ENCODE results near the gene STX18.

STX18 gene

DNA sequence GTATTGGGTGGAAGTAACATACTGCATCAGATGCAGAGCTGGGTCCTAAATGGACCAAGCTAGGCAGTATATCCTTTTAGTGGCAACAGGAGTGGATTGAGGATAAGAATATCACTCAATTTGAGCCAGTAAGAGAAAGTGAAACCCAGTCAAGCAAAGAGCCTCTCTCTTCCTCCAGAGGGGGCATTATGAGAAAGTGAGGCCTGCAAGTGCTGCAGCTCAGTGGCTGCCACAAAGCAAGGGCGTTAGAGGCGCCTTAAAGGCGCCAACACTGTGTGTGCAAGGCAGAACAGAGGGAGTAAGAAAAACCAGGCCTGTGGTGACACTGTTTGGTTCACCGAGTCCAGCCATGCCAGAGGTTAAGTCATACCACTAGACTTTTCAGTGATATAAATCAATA lies 17.5 kb downstream of the STX18 start:
- Histone ChIP-seq H3K27me3 (replicated peaks; ENCODE audit: control insufficient read depth, insufficient read depth, low read length) (no peaks in the 10 kb centered on the region), H3K36me3 (ENCODE audit: control insufficient read depth, insufficient read depth, low read length) (no peaks in the 10 kb centered on the region; the same call in none of the 2 replicates), H3K4me3 (replicated peaks; ENCODE audit: low read depth, low read length) (no peak overlapping the region; the same call in 1 of the 2 replicates)
- TF ChIP-seq, protein P1, sequence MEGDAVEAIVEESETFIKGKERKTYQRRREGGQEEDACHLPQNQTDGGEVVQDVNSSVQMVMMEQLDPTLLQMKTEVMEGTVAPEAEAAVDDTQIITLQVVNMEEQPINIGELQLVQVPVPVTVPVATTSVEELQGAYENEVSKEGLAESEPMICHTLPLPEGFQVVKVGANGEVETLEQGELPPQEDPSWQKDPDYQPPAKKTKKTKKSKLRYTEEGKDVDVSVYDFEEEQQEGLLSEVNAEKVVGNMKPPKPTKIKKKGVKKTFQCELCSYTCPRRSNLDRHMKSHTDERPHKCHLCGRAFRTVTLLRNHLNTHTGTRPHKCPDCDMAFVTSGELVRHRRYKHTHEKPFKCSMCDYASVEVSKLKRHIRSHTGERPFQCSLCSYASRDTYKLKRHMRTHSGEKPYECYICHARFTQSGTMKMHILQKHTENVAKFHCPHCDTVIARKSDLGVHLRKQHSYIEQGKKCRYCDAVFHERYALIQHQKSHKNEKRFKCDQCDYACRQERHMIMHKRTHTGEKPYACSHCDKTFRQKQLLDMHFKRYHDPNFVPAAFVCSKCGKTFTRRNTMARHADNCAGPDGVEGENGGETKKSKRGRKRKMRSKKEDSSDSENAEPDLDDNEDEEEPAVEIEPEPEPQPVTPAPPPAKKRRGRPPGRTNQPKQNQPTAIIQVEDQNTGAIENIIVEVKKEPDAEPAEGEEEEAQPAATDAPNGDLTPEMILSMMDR (IDR thresholded peaks at IDR 0.05; ENCODE audit: insufficient read depth, low read length, poor library complexity, severe bottlenecking), result peak; percentile 45
- peak; percentile 44 for DNase-seq (ENCODE audit: extremely low read depth, insufficient read length)

DNA sequence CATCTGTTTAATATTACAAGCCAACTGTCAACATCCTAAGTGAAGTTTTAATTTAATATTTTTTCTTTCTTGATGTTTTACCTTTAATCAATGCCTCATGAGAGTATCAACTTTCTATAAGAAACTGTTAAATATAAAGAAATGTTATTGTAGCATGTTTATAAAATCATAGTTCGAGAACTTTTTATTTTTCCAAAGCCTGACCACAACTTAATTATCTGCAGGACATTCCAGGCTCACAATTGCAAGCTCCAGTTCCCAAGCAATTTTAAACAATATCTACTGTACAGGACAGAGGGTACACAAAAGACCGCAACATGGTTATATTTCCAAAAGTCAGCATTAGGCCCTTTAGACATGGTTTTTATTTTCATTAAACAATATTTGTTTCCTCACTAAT lies 20.1 kb downstream of the STX18 start:
- no peak for DNase-seq (ENCODE audit: extremely low read depth, insufficient read length)
- TF ChIP-seq, protein P1 (IDR thresholded peaks at IDR 0.05; ENCODE audit: insufficient read depth, low read length, poor library complexity, severe bottlenecking), result no peak
- H3K36me3 ChIP-seq (ENCODE audit: control insufficient read depth, insufficient read depth, low read length), result no peaks in the 10 kb centered on the region; the same call in 1 of the 2 replicates
- no peak overlapping the region for H3K4me3 ChIP-seq (replicated peaks; ENCODE audit: low read depth, low read length)
- H3K27me3 ChIP-seq (replicated peaks; ENCODE audit: control insufficient read depth, insufficient read depth, low read length), result no peaks in the 10 kb centered on the region

DNA sequence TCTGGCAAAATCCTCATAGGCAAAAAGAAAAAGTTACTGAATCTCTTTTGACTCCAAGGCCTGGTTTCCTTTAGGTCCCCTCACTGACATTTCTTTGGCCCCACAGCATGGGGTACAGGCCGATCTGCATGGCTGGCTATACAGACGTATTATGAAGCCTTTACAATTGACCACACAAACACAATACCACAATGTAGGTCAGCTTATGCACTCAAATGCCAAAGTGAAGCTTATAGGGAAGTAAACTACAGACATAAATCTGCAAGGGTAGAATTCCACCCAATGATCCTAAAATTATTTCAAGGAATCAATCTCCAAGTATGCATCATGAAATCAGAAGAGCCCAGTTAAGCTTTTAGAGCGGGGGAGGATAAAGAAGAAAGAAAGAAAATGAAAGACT lies 20.7 kb downstream of the STX18 start:
- Histone ChIP-seq H3K27me3 (replicated peaks; ENCODE audit: control insufficient read depth, insufficient read depth, low read length) (no peaks in the 10 kb centered on the region), H3K4me3 (replicated peaks; ENCODE audit: low read depth, low read length) (no peak overlapping the region), H3K36me3 (ENCODE audit: control insufficient read depth, insufficient read depth, low read length) (no peaks in the 10 kb centered on the region; the same call in 1 of the 2 replicates)
- TF ChIP-seq, protein P1 (IDR thresholded peaks at IDR 0.05; ENCODE audit: insufficient read depth, low read length, poor library complexity, severe bottlenecking), result no peak
- no peak for DNase-seq (ENCODE audit: extremely low read depth, insufficient read length)

DNA sequence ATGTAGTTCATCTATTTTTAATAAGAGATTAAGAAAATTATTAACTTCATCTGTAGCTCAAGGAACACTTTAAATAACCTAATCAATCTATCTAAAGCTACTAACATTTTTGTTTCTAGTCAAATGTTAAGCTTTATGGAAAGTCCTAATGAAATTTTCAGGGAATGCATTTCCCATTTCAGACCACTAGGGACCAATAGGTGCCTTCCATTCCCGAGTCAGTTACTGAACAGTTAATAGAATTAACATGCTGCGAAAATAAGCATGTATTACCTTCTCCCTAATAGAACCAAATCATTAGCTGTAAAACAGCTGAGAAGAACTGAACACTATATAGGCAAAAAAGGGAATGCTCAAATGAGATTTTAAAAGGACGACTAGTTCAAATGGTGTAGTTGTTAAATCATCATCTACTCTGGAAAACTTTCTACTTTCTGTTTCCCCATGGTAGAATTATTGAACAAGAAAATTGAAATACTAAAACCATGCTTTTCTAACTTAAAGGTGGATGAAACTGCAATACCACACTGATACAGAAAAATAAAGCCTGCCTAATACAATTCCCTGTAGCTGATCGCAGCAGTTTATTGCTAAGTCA lies 22.5 kb downstream of the STX18 start:
- no peak for DNase-seq (ENCODE audit: extremely low read depth, insufficient read length)
- no peaks in the 10 kb centered on the region for H3K27me3 ChIP-seq (replicated peaks; ENCODE audit: control insufficient read depth, insufficient read depth, low read length)
- H3K36me3 ChIP-seq (ENCODE audit: control insufficient read depth, insufficient read depth, low read length), result no peaks in the 10 kb centered on the region
- TF ChIP-seq, protein P1 (IDR thresholded peaks at IDR 0.05; ENCODE audit: insufficient read depth, low read length, poor library complexity, severe bottlenecking), result peak; percentile 32
- H3K4me3 ChIP-seq (replicated peaks; ENCODE audit: low read depth, low read length), result no peak overlapping the region

DNA sequence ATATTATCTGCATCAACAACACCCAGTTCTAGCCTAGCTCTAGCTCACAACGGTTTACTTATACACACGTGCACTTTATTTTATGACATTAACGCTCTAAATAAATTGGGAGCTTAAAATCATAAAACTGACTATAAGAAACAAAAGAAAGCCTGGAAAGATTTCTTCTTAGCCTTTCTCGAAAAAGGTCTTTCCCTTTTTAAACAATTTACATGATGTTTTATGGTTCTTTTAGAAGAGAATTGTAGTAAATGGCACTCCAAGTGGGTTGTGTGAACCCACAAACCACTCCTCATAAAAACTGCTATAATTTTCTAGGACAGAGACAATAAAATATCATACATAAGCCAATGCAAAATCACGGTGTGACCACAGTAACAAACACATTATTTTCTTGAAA lies 23.1 kb downstream of the STX18 start:
- TF ChIP-seq, protein P1 (IDR thresholded peaks at IDR 0.05; ENCODE audit: insufficient read depth, low read length, poor library complexity, severe bottlenecking), result no peak

DNA sequence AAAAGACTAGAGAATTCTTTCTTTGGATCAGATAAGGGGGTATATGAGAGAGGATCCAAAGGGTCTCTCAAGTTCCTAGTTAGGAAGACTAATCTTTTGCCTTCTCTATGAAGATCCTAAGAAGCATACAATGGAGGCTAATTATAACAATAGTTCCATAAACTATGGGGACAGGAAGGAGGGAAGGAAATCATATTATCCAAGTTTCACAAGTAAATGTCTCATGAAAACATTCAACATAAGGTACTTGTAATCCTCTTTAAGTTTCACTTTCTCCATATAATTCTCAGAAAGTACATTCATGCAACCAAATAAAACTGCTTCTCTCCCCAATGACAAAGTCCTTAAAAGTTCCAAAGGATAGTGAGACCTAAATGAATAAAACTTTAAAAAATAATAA lies 27.1 kb downstream of the STX18 start:
- no peaks in the 10 kb centered on the region for H3K36me3 ChIP-seq (ENCODE audit: control insufficient read depth, insufficient read depth, low read length)

More for the DNA sequence above, 23.1 kb downstream of the STX18 start:
- Histone ChIP-seq H3K4me3 (replicated peaks; ENCODE audit: low read depth, low read length) (no peak overlapping the region), H3K36me3 (ENCODE audit: control insufficient read depth, insufficient read depth, low read length) (no peaks in the 10 kb centered on the region), H3K27me3 (replicated peaks; ENCODE audit: control insufficient read depth, insufficient read depth, low read length) (no peaks in the 10 kb centered on the region)
- DNase-seq (ENCODE audit: extremely low read depth, insufficient read length), result no peak

More for the DNA sequence above, 27.1 kb downstream of the STX18 start:
- H3K27me3 ChIP-seq (replicated peaks; ENCODE audit: control insufficient read depth, insufficient read depth, low read length), result no peaks in the 10 kb centered on the region
- H3K4me3 ChIP-seq (replicated peaks; ENCODE audit: low read depth, low read length), result no peak overlapping the region
- DNase-seq (ENCODE audit: extremely low read depth, insufficient read length), result no peak
- TF ChIP-seq, protein P1 (IDR thresholded peaks at IDR 0.05; ENCODE audit: insufficient read depth, low read length, poor library complexity, severe bottlenecking), result no peak
